CD14-positive monocyte (primary cell): ENCODE measurements around the gene WDR7. TPM values are rescaled to one million over a fixed set of nuclear protein-coding genes. Genes with fewer than 3 reads are reported as not detected.

Source experiments
- DNase-seq, 3 donors: peaks; one replicate each; pipeline ENCODE4 v3.0.0-alpha.2; 2011 to 2022
- H2AFZ ChIP-seq: 2 replicates; pipeline ENCODE4 v1.6.0; 2012; ENCODE audit warnings: mild to moderate bottlenecking, low read depth, low read length, inconsistent platforms; ENCODE audit not compliant: insufficient read depth, poor library complexity, severe bottlenecking
- H3K27ac ChIP-seq, 2 donors: 1 replicate in 1 of 2; 2 replicates in 1 of 2; pipeline ENCODE4 v1.5.1; 2012 to 2013; ENCODE audit warnings: low read length in 2 of 2, control low read depth in 1 of 2, inconsistent platforms in 1 of 2, low read depth in 1 of 2, mild to moderate bottlenecking in 1 of 2
- H3K27me3 ChIP-seq, 2 donors: one replicate each; pipeline versions ENCODE4 v1.6.0 to v1.6.1; 2011 to 2013; ENCODE audit warnings: low read length in 2 of 2; ENCODE audit not compliant: control insufficient read depth in 2 of 2, insufficient read depth in 2 of 2
- H3K36me3 ChIP-seq, 2 donors: replicated peaks in 1 of 2; 1 replicate in 1 of 2; 2 replicates in 1 of 2; pipeline versions ENCODE4 v1.5.1 to v1.6.1; 2012 to 2013; ENCODE audit warnings: low read length in 2 of 2, control low read depth in 1 of 2, inconsistent platforms in 1 of 2, mild to moderate bottlenecking in 1 of 2; ENCODE audit not compliant: insufficient read depth in 2 of 2, control insufficient read depth in 1 of 2
- H3K4me1 ChIP-seq, 2 donors: 1 replicate in 1 of 2; 2 replicates in 1 of 2; pipeline versions ENCODE4 v1.5.1 to v1.6.1; 2012 to 2013; ENCODE audit warnings: low read length in 2 of 2, control low read depth in 1 of 2, inconsistent platforms in 1 of 2, mild to moderate bottlenecking in 1 of 2, moderate library complexity in 1 of 2; ENCODE audit not compliant: insufficient read depth in 2 of 2, control insufficient read depth in 1 of 2
- H3K4me2 ChIP-seq: replicated peaks from 2 replicates; pipeline ENCODE3; 2012; ENCODE audit warnings: low read length, moderate library complexity, mild to moderate bottlenecking; ENCODE audit not compliant: poor library complexity, severe bottlenecking; ENCODE audit errors: extremely low read depth
- H3K4me3 ChIP-seq, 3 experiments: fragments of 200-600 bp in 1 of 3; sonication (generic) in 1 of 3; replicated peaks in 1 of 3; 1 replicate in 2 of 3; 2 replicates in 1 of 3; pipeline ENCODE4 v1.5.1; 2011 to 2013; ENCODE audit warnings: low read length in 3 of 3, mild to moderate bottlenecking in 3 of 3, control low read depth in 2 of 3, low read depth in 2 of 3, inconsistent platforms in 1 of 3, moderate library complexity in 1 of 3
- H3K79me2 ChIP-seq: 2 replicates; pipeline ENCODE4 v1.6.0; 2012; ENCODE audit warnings: mild to moderate bottlenecking, control low read depth, inconsistent platforms, low read length, moderate library complexity; ENCODE audit not compliant: insufficient read depth
- H3K9ac ChIP-seq: 2 replicates; pipeline ENCODE4 v1.6.0; 2017; ENCODE audit warnings: low read length, mild to moderate bottlenecking; ENCODE audit not compliant: insufficient read depth, poor library complexity, severe bottlenecking
- H3K9me3 ChIP-seq, 2 donors: replicated peaks in 1 of 2; 1 replicate in 1 of 2; 2 replicates in 1 of 2; pipeline versions ENCODE4 v1.5.1 to v1.6.1; 2012 to 2013; ENCODE audit warnings: low read length in 2 of 2, control low read depth in 1 of 2; ENCODE audit not compliant: control insufficient read depth in 1 of 2, insufficient read depth in 1 of 2
- H4K20me1 ChIP-seq: 2 replicates; pipeline ENCODE4 v1.6.0; 2012; ENCODE audit warnings: mild to moderate bottlenecking, low read length, control low read depth, moderate library complexity; ENCODE audit not compliant: insufficient read depth
- H3K27ac Mint-ChIP-seq, 7 donors: one replicate each; pipeline ENCODE4 v1.8.0; 2020; ENCODE audit warnings: mild to moderate bottlenecking in 7 of 7, mixed read lengths in 7 of 7, moderate library complexity in 6 of 7, inconsistent platforms in 2 of 7
- H3K27me3 Mint-ChIP-seq, 3 donors: one replicate each; pipeline ENCODE4 v1.8.0; 2021 to 2022; ENCODE audit warnings: low read depth in 3 of 3, mild to moderate bottlenecking in 3 of 3, mixed read lengths in 3 of 3, moderate library complexity in 3 of 3, inconsistent platforms in 1 of 3
- H3K36me3 Mint-ChIP-seq, 2 donors: one replicate each; pipeline ENCODE4 v1.8.0; 2020; ENCODE audit warnings: mixed read lengths in 2 of 2, inconsistent platforms in 1 of 2, mild to moderate bottlenecking in 1 of 2
- H3K4me1 Mint-ChIP-seq: one replicate; pipeline ENCODE4 v1.8.0; 2020; ENCODE audit warnings: mild to moderate bottlenecking, mixed read lengths
- H3K4me3 Mint-ChIP-seq, 2 donors: one replicate each; pipeline ENCODE4 v1.8.0; 2020; ENCODE audit warnings: mild to moderate bottlenecking in 2 of 2, mixed read lengths in 2 of 2, moderate library complexity in 1 of 2
- H3K9me3 Mint-ChIP-seq, 7 donors: one replicate each; pipeline ENCODE4 v1.8.0; 2020 to 2022; ENCODE audit warnings: mixed read lengths in 7 of 7, mild to moderate bottlenecking in 6 of 7, moderate library complexity in 6 of 7, inconsistent platforms in 2 of 7
- CTCF ChIP-seq: fragments of 200-600 bp; IDR thresholded peaks from one replicate; pipeline ENCODE4 v1.8.0; 2022; ENCODE audit warnings: antibody characterized with exemption, mild to moderate bottlenecking
- WGBS: methylation state at CpG from one replicate; pipeline ENCODE4 v1.1.5; 2013; ENCODE audit warnings: missing lambda C conversion rate; ENCODE audit not compliant: insufficient coverage; 5-methylcytosine and 5-hydroxymethylcytosine counted together
- intact Hi-C, 2 donors: fragments of 100-400 bp; cut with micrococcal nuclease; formaldehyde crosslinking; loops; one replicate each; pipeline versions ENCODE4 v1.15.0 to v1.15.1; 2023
- polyA plus RNA-seq, 3 donors: library from polyadenylated mRNA; depleted of rRNA in 1 of 3; unstranded in 2 of 3; stranded (reverse) in 1 of 3; fragments of 300-500 nt in 2 of 3; fragments of >200 nt in 1 of 3; fragmentation: Illumina TruSeq in 2 of 3; gene quantifications; 1 replicate in 2 of 3; 2 replicates in 1 of 3; pipeline ENCODE4 v1.2.3, GENCODE V29; 2012 to 2021

WDR7 gene
- polyA plus RNA-seq, 3 donors: 9.1 to 23.6 (median 9.5) TPM

- no peaks in the 10 kb centered on the region for H3K27me3 Mint-ChIP-seq
- Histone ChIP-seq H3K27me3 (no peaks in the 10 kb centered on the region), H3K27ac (no peak overlapping the region), H3K4me2 (no peak overlapping the region), H3K36me3 (peaks cover 3 to 15% of the 10 kb centered on the region in 2 donors), H3K4me1 (no peaks in the 10 kb centered on the region), H3K9ac (no peak overlapping the region), H2AFZ (no peak overlapping the region), H3K4me3 (no peak overlapping the region), H3K79me2 (no peaks in the 10 kb centered on the region), H3K9me3 (no peaks in the 10 kb centered on the region), H4K20me1 (no peaks in the 10 kb centered on the region)
- TF ChIP-seq CTCF: no peak
- peaks cover 13 to 19% of the 10 kb centered on the region in 2 donors for H3K36me3 Mint-ChIP-seq
- H3K9me3 Mint-ChIP-seq: no peaks in the 10 kb centered on the region
- WGBS: 95% methylated on average over 4 of the region's 4 CpGs
- no peak for DNase-seq
- no peak overlapping the region for H3K4me3 Mint-ChIP-seq
- intact Hi-C loops: loop anchor here in 1 of 2 donors (10.0 kb wide), 1 partner anchor 822 kb away; no protein-coding TSS in a partner anchor
- H3K27ac Mint-ChIP-seq: no peak overlapping the region
- H3K4me1 Mint-ChIP-seq: peaks cover 5% of the 10 kb centered on the region
These were observed 92.0 kb downstream of the WDR7 start for GRCh38 chr18:56743115-56743514.

- H3K9me3 Mint-ChIP-seq: no peaks in the 10 kb centered on the region
- no peak for DNase-seq
- H3K36me3 Mint-ChIP-seq: peaks cover 4 to 16% of the 10 kb centered on the region in 2 donors
- H3K27ac Mint-ChIP-seq: peak overlapping the region in 2 of 7 donors; percentile 14 to 16
- no peak for TF ChIP-seq CTCF
- H3K4me1 ChIP-seq: no peaks in the 10 kb centered on the region
- H3K9ac ChIP-seq: no peak overlapping the region
- H3K4me3 ChIP-seq: no peak overlapping the region
- H3K27me3 ChIP-seq: no peaks in the 10 kb centered on the region
- H3K4me3 Mint-ChIP-seq: no peak overlapping the region
- H2AFZ ChIP-seq: no peak overlapping the region
- H4K20me1 ChIP-seq: no peaks in the 10 kb centered on the region
- H3K79me2 ChIP-seq: no peaks in the 10 kb centered on the region
- H3K27ac ChIP-seq: no peak overlapping the region
- intact Hi-C loops: loop anchor here (5.0 to 10.0 kb wide), 2 partner anchors 815 to 818 kb away; no protein-coding TSS in a partner anchor
- no peaks in the 10 kb centered on the region for H3K27me3 Mint-ChIP-seq
- H3K4me2 ChIP-seq: no peak overlapping the region
- H3K9me3 ChIP-seq: no peaks in the 10 kb centered on the region
- H3K36me3 ChIP-seq: peaks cover 17 to 29% of the 10 kb centered on the region in 2 donors
- peaks cover 5% of the 10 kb centered on the region for H3K4me1 Mint-ChIP-seq
- WGBS: no CpG with 5 or more reads among the region's 1 CpG
These were observed 96.0 kb downstream of the WDR7 start for GRCh38 chr18:56747032-56747658.
